SK-N-SH (cell line): ENCODE results near the gene SNRK. TPM values are rescaled to one million over a fixed set of nuclear protein-coding genes. Genes with fewer than 3 reads are reported as not detected.

Experiments
- CTCF ChIA-PET: fragments of 300-600, 350-600 bp; formaldehyde crosslinking; extraction: SDS; loops from one replicate; lab custom pipeline; 2021; lab: Yijun Ruan, JAX
- POLR2A ChIA-PET: fragments of 350-600 bp; sonication (Branson Sonifier 250); formaldehyde crosslinking; extraction: SDS; loops from one replicate; lab custom pipeline; 2020; ENCODE audit warnings: antibody characterized with exemption, inconsistent platforms; lab: Yijun Ruan, JAX
- DNase-seq: peaks from one replicate; pipeline ENCODE4 v3.0.0; 2012
- H2AFZ ChIP-seq: fragments of 200-600 bp; sonication (generic); 2 replicates; pipeline ENCODE4 v1.8.1; 2016; ENCODE audit warnings: antibody characterized with exemption, mild to moderate bottlenecking, low read depth
- H3F3A ChIP-seq: fragments of 200-600 bp; sonication (generic); replicated peaks from 2 replicates; pipeline ENCODE3; 2016; ENCODE audit warnings: antibody characterized with exemption, mild to moderate bottlenecking; ENCODE audit not compliant: insufficient read depth
- H3K27ac ChIP-seq, 2 experiments: fragments of 200-500 bp in 1 of 2; fragments of 200-600 bp in 1 of 2; sonication (Bioruptor generic) in 1 of 2; sonication (generic), shearing (Covaris generic) in 1 of 2; 2 replicates each; pipeline versions ENCODE4 v1.5.1 to v1.6.1; 2014 to 2016; ENCODE audit warnings: low read depth in 2 of 2, inconsistent platforms in 1 of 2, low read length in 1 of 2, mild to moderate bottlenecking in 1 of 2, mixed read lengths in 1 of 2
- H3K27me3 ChIP-seq: fragments of 200-600 bp; sonication (generic), shearing (Covaris generic); 2 replicates; pipeline ENCODE4 v1.6.1; 2016; ENCODE audit warnings: mixed run types; ENCODE audit not compliant: insufficient read depth
- H3K36me3 ChIP-seq, 2 experiments: fragments of 200-500 bp in 1 of 2; fragments of 200-600 bp in 1 of 2; sonication (Bioruptor generic) in 1 of 2; sonication (generic) in 1 of 2; replicated peaks in 1 of 2; 2 replicates each; pipeline versions ENCODE3 to v1.5.1; 2014 to 2016; ENCODE audit warnings: low read length in 1 of 2, mild to moderate bottlenecking in 1 of 2; ENCODE audit not compliant: insufficient read depth in 2 of 2, control insufficient read depth in 1 of 2
- H3K4me1 ChIP-seq, 2 experiments: fragments of 200-500 bp in 1 of 2; fragments of 200-600 bp in 1 of 2; sonication (Bioruptor generic) in 1 of 2; sonication (generic), shearing (Covaris generic) in 1 of 2; 2 replicates each; pipeline versions ENCODE4 v1.5.1 to v1.6.1; 2014 to 2016; ENCODE audit warnings: low read depth in 1 of 2, low read length in 1 of 2, mixed run types in 1 of 2; ENCODE audit not compliant: insufficient read depth in 2 of 2, control insufficient read depth in 1 of 2
- H3K4me2 ChIP-seq: fragments of 200-600 bp; sonication (generic), shearing (Covaris generic); 2 replicates; pipeline ENCODE4 v1.6.1; 2017; ENCODE audit warnings: mixed run types
- H3K4me3 ChIP-seq, 2 experiments: fragments of 200-500 bp in 1 of 2; fragments of 200-600 bp in 1 of 2; sonication (Bioruptor generic) in 1 of 2; sonication (generic), shearing (Covaris generic) in 1 of 2; 2 replicates each; pipeline versions ENCODE4 v1.5.1 to v1.8.1; 2014 to 2016; ENCODE audit warnings: low read depth in 2 of 2, inconsistent platforms in 1 of 2, low read length in 1 of 2, mild to moderate bottlenecking in 1 of 2, mixed read lengths in 1 of 2, moderate library complexity in 1 of 2
- H3K79me2 ChIP-seq: fragments of 200-600 bp; sonication (generic); 2 replicates; pipeline ENCODE4 v1.8.1; 2017; ENCODE audit warnings: mild to moderate bottlenecking; ENCODE audit not compliant: insufficient read depth
- H3K9ac ChIP-seq: fragments of 200-600 bp; sonication (generic); 2 replicates; pipeline ENCODE4 v1.6.1; 2017; ENCODE audit warnings: mixed run types
- H3K9me2 ChIP-seq: fragments of 200-600 bp; sonication (generic); 2 replicates; pipeline ENCODE4 v1.6.1; 2017; ENCODE audit warnings: mixed run types
- H3K9me3 ChIP-seq: fragments of 200-600 bp; sonication (generic); 2 replicates; pipeline ENCODE4 v1.6.1; 2017; ENCODE audit warnings: mixed run types, mild to moderate bottlenecking, moderate library complexity
- H4K20me1 ChIP-seq: fragments of 200-600 bp; sonication (generic); 2 replicates; pipeline ENCODE4 v1.6.1; 2017; ENCODE audit warnings: mild to moderate bottlenecking, mixed run types; ENCODE audit not compliant: insufficient read depth
- EP300 ChIP-seq, 2 experiments: IDR thresholded peaks; 2 replicates each; pipeline versions ENCODE4 v1.4.0 to v1.6.1; 2012; ENCODE audit warnings: borderline replicate concordance in 1 of 2, low read depth in 1 of 2, low read length in 1 of 2
- GABPA ChIP-seq: IDR thresholded peaks from 2 replicates; pipeline ENCODE4 v1.4.0; 2012; ENCODE audit warnings: low read depth, mild to moderate bottlenecking
- JUND ChIP-seq: IDR thresholded peaks from 2 replicates; pipeline ENCODE4 v1.4.0; 2012
- MAX ChIP-seq: IDR thresholded peaks from 2 replicates; pipeline ENCODE4 v1.4.0; 2012; ENCODE audit warnings: low read depth
- MEF2A ChIP-seq: IDR thresholded peaks from 2 replicates; pipeline ENCODE4 v1.4.0; 2012; ENCODE audit warnings: low read depth, borderline replicate concordance
- RXRA ChIP-seq: IDR thresholded peaks from 2 replicates; pipeline ENCODE4 v1.4.0; 2012; ENCODE audit warnings: low read depth, mild to moderate bottlenecking, borderline replicate concordance
- SIN3A ChIP-seq: IDR thresholded peaks from 2 replicates; pipeline ENCODE4 v1.6.1; 2012; ENCODE audit warnings: low read depth, mild to moderate bottlenecking, low read length, moderate library complexity, borderline replicate concordance
- TAF1 ChIP-seq: IDR thresholded peaks from 2 replicates; pipeline ENCODE4 v1.6.1; 2012; ENCODE audit warnings: low read depth, mild to moderate bottlenecking, low read length, moderate library complexity, borderline replicate concordance
- TEAD4 ChIP-seq: IDR thresholded peaks from 2 replicates; pipeline ENCODE4 v1.4.0; 2012; ENCODE audit warnings: mild to moderate bottlenecking, borderline replicate concordance; ENCODE audit not compliant: insufficient read depth
- USF1 ChIP-seq: IDR thresholded peaks from 2 replicates; pipeline ENCODE4 v1.4.0; 2012; ENCODE audit warnings: low read depth, borderline replicate concordance
- ZBTB33 ChIP-seq: IDR thresholded peaks from 2 replicates; pipeline ENCODE4 v1.4.0; 2012; ENCODE audit warnings: low read depth, borderline replicate concordance
- WGBS: methylation state at CpG from one replicate; pipeline ENCODE4 v1.1.6; 2017; ENCODE audit warnings: low lambda C conversion rate; 5-methylcytosine and 5-hydroxymethylcytosine counted together
- polyA plus RNA-seq, 3 experiments: library from polyadenylated mRNA; depleted of rRNA; stranded (reverse); fragments of >200 nt; gene quantifications; 2 replicates each; pipeline ENCODE4 v1.2.3, GENCODE V29; 2012
- TF ChIP-seq, protein P1 (sequence below): IDR thresholded peaks from 2 replicates; pipeline ENCODE4 v1.6.1; 2012; ENCODE audit warnings: mild to moderate bottlenecking, low read depth, low read length, moderate library complexity

The SNRK gene
- polyA plus RNA-seq, 1 of the 3 experiments (the other 2 are of a cell fraction), result 3.6 TPM

DNA sequence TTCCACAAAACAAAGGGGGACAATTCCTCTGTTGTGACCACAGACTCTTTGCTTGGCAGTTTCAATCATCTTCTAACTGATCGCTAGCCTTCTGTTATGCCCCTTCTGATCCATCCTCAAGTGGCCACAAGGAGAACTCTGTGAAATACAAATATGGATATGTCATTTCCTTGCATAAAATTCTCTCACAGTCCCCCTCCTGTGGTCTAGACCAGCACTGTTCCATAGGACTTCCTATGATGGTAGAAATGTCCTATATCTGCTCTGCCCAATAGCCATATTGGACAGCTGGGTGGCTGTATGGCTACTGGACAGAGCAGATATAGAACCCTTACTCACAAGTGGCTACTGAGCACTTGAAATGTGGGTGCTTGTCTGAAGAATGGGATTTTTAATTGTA, 25.9 kb upstream of the SNRK start (continued):
- TF ChIP-seq MAX (no peak), JUND (no peak)

- CTCF ChIA-PET, result no interaction called here
- no peak overlapping the region for H2AFZ ChIP-seq
- no peaks in the 10 kb centered on the region for H3K9me3 ChIP-seq
- no peak overlapping the region for H3K4me3 ChIP-seq
- no peaks in the 10 kb centered on the region for H3F3A ChIP-seq
- no peaks in the 10 kb centered on the region for H4K20me1 ChIP-seq
- TF ChIP-seq TEAD4, result no peak
- no peak for TF ChIP-seq TAF1
- TF ChIP-seq RXRA, result no peak
- no peak for TF ChIP-seq MEF2A
- TF ChIP-seq, protein P1, sequence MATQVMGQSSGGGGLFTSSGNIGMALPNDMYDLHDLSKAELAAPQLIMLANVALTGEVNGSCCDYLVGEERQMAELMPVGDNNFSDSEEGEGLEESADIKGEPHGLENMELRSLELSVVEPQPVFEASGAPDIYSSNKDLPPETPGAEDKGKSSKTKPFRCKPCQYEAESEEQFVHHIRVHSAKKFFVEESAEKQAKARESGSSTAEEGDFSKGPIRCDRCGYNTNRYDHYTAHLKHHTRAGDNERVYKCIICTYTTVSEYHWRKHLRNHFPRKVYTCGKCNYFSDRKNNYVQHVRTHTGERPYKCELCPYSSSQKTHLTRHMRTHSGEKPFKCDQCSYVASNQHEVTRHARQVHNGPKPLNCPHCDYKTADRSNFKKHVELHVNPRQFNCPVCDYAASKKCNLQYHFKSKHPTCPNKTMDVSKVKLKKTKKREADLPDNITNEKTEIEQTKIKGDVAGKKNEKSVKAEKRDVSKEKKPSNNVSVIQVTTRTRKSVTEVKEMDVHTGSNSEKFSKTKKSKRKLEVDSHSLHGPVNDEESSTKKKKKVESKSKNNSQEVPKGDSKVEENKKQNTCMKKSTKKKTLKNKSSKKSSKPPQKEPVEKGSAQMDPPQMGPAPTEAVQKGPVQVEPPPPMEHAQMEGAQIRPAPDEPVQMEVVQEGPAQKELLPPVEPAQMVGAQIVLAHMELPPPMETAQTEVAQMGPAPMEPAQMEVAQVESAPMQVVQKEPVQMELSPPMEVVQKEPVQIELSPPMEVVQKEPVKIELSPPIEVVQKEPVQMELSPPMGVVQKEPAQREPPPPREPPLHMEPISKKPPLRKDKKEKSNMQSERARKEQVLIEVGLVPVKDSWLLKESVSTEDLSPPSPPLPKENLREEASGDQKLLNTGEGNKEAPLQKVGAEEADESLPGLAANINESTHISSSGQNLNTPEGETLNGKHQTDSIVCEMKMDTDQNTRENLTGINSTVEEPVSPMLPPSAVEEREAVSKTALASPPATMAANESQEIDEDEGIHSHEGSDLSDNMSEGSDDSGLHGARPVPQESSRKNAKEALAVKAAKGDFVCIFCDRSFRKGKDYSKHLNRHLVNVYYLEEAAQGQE, result no peak
- TF ChIP-seq ZBTB33, result no peak
- TF ChIP-seq EP300 (IDR thresholded peaks at IDR 0.05; ENCODE audit: borderline replicate concordance in 1 of 2, low read depth in 1 of 2, low read length in 1 of 2), result no peak
- no peak for TF ChIP-seq USF1
- TF ChIP-seq GABPA, result no peak
- TF ChIP-seq SIN3A, result no peak
- no peak overlapping the region for H3K9ac ChIP-seq
- H3K36me3 ChIP-seq, result no peaks in the 10 kb centered on the region
- H3K79me2 ChIP-seq, result no peaks in the 10 kb centered on the region
- POLR2A ChIA-PET, result no interaction called here
- no peaks in the 10 kb centered on the region for H3K4me1 ChIP-seq
- 27% methylated on average over 4 of the region's 4 CpGs for WGBS
- DNase-seq, result no peak
- H3K27me3 ChIP-seq, result no peaks in the 10 kb centered on the region; the same call in 1 of the 2 replicates
- no peak overlapping the region for H3K4me2 ChIP-seq
- no peak overlapping the region for H3K27ac ChIP-seq
- H3K9me2 ChIP-seq, result no peaks in the 10 kb centered on the region
These were observed 24.1 kb upstream of the SNRK start for GRCh38 chr3:43262194-43262593.
